SK-N-MC (cell line): ENCODE measurements around the gene SH3PXD2A.

Experiments
- DNase-seq: peaks from one replicate; pipeline ENCODE4 v3.0.0-alpha.2; 2011; ENCODE audit warnings: low read depth, low spot score
- H3K27ac ChIP-seq: fragments of 200-600 bp; sonication (generic); 2 replicates; pipeline ENCODE4 v1.5.1; 2016; ENCODE audit warnings: mixed run types
- H3K36me3 ChIP-seq: fragments of 200-600 bp; sonication (generic); 2 replicates; pipeline ENCODE4 v1.6.1; 2017; ENCODE audit warnings: antibody characterized with exemption, low read length, mixed read lengths; ENCODE audit not compliant: insufficient read depth
- H3K4me3 ChIP-seq: fragments of 200-600 bp; sonication (generic); 2 replicates; pipeline ENCODE4 v1.5.1; 2016
- H3K9ac ChIP-seq: fragments of 200-600 bp; sonication (generic); 2 replicates; pipeline ENCODE4 v1.8.0; 2017; ENCODE audit warnings: mixed run types, mixed read lengths; ENCODE audit not compliant: insufficient read length
- H3K9me3 ChIP-seq: fragments of 200-600 bp; sonication (generic); 2 replicates; pipeline ENCODE4 v1.6.1; 2017; ENCODE audit warnings: low read depth, mild to moderate bottlenecking, antibody characterized with exemption, low read length, moderate library complexity, mixed read lengths
- EZH2 ChIP-seq: fragments of 200-600 bp; sonication (generic); IDR thresholded peaks from one replicate; pipeline ENCODE4 v1.6.1; 2017; ENCODE audit warnings: antibody characterized with exemption
- FOXP2 ChIP-seq: optimal IDR thresholded peaks from 2 replicates; pipeline ENCODE3; 2011; ENCODE audit warnings: mild to moderate bottlenecking, moderate library complexity; ENCODE audit not compliant: insufficient read depth; ENCODE audit errors: extremely low read length, control extremely low read depth
- POLR2AphosphoS5 ChIP-seq: IDR thresholded peaks from 2 replicates; pipeline ENCODE4 v1.6.1; 2012; ENCODE audit warnings: mild to moderate bottlenecking, low read depth, low read length, borderline replicate concordance

Gene SH3PXD2A

DNA sequence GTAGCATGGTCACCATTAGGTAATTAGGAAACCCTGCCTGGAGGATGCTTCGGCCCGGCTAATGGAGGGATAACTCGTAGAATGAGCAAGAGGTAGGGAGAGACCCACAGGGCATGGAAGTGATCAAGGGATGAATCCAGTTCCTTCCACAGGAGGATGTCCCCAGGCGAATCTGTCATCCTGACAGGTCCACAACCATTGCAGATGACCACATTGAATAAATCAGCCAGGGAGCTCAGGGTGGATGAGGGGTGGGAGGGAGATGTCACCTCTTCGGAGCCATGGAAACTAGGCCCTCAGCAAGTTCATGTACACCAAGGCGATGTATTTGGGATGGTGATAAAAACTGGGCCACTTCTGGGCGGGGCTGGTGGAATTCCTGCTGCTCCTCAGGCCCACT lies 28.5 kb downstream of the SH3PXD2A start:
- no peaks in the 10 kb centered on the region for H3K36me3 ChIP-seq
- H3K27ac ChIP-seq: no peak overlapping the region
- H3K9ac ChIP-seq: no peak overlapping the region
- DNase-seq: no peak
- no peak for TF ChIP-seq FOXP2
- no peak for TF ChIP-seq POLR2AphosphoS5
- no peak for TF ChIP-seq EZH2
- no peak overlapping the region for H3K4me3 ChIP-seq
- no peaks in the 10 kb centered on the region for H3K9me3 ChIP-seq

DNA sequence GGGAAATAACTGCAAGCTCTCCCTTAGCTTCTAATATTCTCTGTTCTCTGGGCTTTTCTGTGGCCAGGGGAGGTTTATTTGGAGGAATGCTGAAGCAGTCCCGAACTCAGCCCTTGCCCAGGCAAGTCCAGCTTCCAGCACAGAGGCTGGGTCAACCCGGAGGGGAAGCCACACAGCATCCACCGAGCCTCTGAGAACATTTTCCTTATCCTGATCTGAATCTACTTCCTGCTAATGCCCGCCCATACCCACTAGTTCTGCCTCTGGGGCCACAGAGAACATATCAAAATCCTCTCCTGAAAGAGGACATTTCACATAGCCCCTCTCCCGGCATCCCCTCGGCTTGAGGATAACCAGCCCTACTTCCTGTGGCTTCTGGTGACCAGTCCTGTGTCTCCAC lies 31.1 kb downstream of the SH3PXD2A start:
- H3K27ac ChIP-seq: no peak overlapping the region

DNA sequence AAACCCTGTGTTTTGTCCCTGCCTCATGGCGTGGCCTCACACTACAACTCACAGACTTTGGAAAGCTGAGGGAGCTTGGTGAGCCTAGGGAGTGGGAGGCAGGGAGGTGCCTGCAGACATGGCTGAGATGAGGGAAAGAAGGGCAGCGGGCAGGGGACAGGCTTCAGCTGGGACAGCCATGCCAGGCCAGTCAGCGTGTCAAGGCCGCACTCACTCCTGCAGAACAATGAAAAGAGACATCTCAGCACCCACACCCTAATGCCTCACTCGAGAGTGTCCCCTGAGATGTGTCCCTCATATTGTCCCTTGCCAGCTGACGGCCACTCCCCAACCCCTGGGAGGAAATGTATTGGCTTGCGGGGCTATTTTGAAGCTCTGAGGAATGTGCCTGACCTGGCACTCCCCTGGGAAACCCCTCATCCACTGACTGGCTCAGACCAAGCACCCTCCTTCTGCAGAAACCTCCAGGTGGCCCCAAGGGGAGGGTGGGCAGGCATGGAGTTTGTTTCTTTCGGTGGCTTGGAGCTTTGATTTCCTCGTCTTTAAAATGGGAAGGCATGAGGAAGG lies 31.6 kb downstream of the SH3PXD2A start:
- Histone ChIP-seq H3K4me3 (no peak overlapping the region), H3K9me3 (no peaks in the 10 kb centered on the region), H3K27ac (no peak overlapping the region), H3K9ac (no peak overlapping the region), H3K36me3 (no peaks in the 10 kb centered on the region)
- DNase-seq: no peak
- TF ChIP-seq EZH2 (no peak), FOXP2 (no peak), POLR2AphosphoS5 (no peak)

More for the DNA sequence above, 31.1 kb downstream of the SH3PXD2A start:
- Histone ChIP-seq H3K9me3 (no peaks in the 10 kb centered on the region), H3K9ac (no peak overlapping the region), H3K4me3 (no peak overlapping the region), H3K36me3 (no peaks in the 10 kb centered on the region)
- no peak for DNase-seq
- TF ChIP-seq FOXP2 (no peak), EZH2 (no peak), POLR2AphosphoS5 (no peak)

DNA sequence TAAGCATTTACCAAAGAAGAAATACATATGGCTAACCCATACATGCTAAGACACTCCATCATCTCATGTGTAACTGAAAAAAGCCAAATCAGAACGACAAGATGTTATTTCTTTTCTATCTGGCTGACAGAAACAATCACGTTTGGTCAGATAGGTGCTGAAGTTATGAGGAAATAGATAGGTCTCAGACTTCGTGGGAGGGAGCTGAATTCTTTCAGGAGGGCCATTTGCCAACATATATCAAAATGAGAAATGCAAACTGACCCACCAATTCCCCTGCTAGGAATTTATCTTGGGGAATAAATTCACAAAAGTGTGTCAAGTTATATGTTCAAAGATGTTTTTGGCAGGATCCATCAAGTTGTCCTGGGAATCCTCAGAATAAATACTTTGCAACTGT lies 32.6 kb downstream of the SH3PXD2A start:
- Histone ChIP-seq H3K9ac (no peak overlapping the region), H3K4me3 (no peak overlapping the region), H3K9me3 (no peaks in the 10 kb centered on the region), H3K36me3 (no peaks in the 10 kb centered on the region), H3K27ac (no peak overlapping the region)
- TF ChIP-seq FOXP2: no peak
- no peak for TF ChIP-seq POLR2AphosphoS5
- no peak for DNase-seq

DNA sequence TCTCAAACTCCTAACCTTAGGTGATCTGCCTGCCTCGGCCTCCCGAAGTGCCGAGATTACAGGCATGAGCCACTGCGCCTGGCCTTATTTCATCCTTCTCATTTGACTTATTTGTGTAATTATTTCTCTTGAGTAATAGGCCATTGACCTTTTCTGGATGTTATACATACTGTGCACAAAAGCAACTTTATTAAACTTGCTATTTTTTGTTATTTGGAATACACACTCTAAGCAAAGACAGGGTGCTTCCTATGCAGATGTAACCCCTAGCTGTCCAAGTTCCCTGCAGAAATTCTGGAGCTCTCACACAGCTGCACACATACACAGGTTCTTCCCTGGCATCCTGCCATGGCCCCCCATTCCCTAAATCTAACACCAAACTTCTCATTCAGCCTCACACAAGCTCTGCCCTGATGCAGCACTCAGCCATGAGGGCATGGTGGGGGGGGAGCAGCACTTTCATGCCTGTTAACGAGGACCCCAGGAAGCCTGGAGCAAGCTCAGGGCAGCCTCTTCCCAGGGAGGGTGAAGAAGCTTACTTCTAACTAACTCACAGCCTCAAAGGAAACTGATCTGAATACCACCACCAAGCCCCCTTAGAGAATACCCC lies 33.2 kb downstream of the SH3PXD2A start:
- no peak overlapping the region for H3K27ac ChIP-seq
- no peak for DNase-seq
- no peaks in the 10 kb centered on the region for H3K36me3 ChIP-seq
- no peak overlapping the region for H3K9ac ChIP-seq
- no peak overlapping the region for H3K4me3 ChIP-seq
- TF ChIP-seq EZH2 (no peak), FOXP2 (no peak), POLR2AphosphoS5 (no peak)
- no peaks in the 10 kb centered on the region for H3K9me3 ChIP-seq

DNA sequence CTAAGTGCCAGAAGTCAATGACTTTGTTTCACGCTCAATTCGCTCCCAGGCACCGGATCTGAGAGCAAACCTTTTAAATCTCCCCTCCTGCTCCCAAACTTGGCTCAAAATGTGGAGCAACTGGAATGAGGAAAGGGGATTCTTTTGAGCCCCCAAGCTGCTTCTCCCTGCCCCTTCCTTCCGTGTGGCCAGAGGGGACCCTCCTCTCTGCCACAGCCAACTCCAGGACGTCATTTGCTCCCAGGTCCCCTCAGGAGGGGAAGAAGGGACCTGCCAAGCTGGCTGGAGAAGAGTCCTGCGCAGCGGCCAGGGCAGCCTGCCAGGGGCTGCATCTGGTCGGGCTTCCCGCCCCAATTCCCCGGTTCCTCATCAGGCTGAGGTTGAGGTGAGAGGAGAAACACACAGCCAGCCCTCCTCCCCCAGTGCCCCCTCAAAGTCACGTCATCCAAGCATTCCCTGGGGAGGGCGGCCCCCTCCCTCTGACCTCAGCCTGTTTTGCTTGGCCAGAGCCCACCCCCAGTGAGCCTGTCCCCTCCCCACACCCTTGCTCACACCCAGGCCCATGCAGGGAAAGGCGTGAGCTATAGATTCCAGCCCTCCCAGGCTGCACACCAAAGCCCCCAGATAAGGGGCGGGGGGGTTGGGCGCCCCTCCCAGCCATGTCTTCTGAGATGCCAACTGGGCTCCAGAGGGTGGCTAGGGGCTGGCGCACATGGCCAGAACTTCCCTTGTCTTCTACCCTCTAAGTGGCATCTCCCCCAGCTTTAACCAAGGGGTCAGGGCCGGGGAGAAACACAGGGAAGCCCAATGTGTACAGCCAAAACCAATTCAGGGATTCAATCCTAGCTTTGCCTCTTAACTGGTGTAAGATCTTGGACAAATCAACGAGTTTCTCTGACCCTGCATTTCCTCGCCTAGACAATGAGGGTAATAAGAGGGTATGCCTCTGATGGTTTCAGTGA lies 35.0 kb downstream of the SH3PXD2A start:
- no peaks in the 10 kb centered on the region for H3K36me3 ChIP-seq
- TF ChIP-seq FOXP2 (no peak), POLR2AphosphoS5 (no peak), EZH2 (no peak)
- no peaks in the 10 kb centered on the region for H3K9me3 ChIP-seq
- DNase-seq: no peak
- H3K27ac ChIP-seq: no peak overlapping the region
- H3K4me3 ChIP-seq: no peak overlapping the region
- no peak overlapping the region for H3K9ac ChIP-seq

DNA sequence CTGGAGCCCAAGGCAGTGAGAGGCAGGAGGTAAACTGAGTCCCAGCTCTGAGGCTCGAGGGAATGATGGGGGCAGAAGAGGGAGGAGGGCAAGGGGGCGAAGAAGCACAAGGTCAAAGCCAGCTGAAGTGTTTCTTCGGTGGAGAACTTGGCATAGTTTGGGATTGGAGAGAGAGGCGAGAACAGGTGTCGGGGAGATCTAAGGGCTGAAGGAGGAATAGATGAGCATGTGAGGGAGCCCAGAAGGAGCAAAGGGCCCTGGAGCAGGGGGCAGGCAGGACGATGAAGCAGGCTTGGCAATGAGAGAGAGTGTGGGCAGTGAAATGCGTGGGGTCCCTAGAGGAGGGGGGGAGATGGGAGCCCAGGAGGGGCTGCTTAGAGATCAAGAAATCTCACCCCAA lies 35.9 kb downstream of the SH3PXD2A start:
- no peak for DNase-seq
- Histone ChIP-seq H3K27ac (no peak overlapping the region), H3K4me3 (no peak overlapping the region)

DNA sequence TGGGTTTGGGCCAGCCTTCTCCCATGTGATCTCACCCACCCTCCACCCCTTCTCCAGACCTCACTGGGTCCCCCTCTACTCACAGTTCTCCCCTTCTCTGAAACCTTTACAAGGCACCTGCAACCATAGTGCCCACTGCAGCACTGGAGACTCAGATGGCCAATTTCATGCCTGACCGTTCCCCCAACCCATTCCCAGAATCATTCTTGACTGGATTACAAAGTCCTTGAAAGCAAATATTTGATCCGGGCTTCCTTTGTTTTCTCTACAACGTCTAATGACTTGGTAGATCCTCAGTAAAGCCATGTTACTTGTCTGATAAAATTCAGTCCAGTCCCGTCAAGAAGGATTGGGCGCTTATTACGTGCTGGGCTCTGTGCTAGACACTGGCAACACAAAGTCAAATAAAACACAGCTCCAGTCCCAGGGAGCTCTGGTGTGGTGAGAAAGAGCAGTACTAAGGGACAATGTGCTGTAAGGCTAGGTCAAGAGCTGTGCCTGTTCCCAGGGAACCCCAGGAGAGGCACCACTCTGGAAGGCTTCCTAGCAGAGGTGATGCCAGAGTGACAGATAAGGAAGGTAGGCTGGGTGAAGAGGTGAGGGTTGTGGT lies 36.5 kb downstream of the SH3PXD2A start:
- H3K27ac ChIP-seq: no peak overlapping the region
- H3K4me3 ChIP-seq: no peak overlapping the region
- DNase-seq: no peak
- TF ChIP-seq POLR2AphosphoS5 (no peak), FOXP2 (no peak), EZH2 (no peak)
- H3K9me3 ChIP-seq: no peaks in the 10 kb centered on the region
- no peaks in the 10 kb centered on the region for H3K36me3 ChIP-seq
- no peak overlapping the region for H3K9ac ChIP-seq

More for the DNA sequence above, 35.9 kb downstream of the SH3PXD2A start:
- Histone ChIP-seq H3K9me3 (no peaks in the 10 kb centered on the region), H3K9ac (no peak overlapping the region), H3K36me3 (no peaks in the 10 kb centered on the region)
- TF ChIP-seq EZH2 (no peak), POLR2AphosphoS5 (no peak), FOXP2 (no peak)

DNA sequence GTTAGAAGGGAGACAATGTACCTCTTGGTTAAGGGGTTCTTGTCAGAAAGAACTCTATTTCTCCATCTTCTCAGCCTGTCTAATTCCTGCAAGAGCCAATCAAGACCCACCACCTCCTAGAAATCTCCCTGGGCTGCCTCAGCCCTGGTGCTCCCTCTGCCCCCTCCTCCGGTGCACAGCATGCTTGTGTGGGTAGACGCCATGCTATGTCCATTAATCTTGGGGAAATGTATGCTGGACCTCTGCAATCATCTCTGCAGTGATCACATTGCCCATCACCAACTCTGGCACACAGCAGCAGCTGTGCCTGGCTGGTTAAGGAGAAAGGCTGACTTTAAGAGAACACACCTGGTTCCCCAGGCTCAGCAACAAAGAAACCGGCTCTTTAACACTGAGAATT lies 37.3 kb downstream of the SH3PXD2A start:
- H3K4me3 ChIP-seq: no peak overlapping the region
- DNase-seq: no peak
- no peaks in the 10 kb centered on the region for H3K9me3 ChIP-seq
- H3K27ac ChIP-seq: no peak overlapping the region
- no peak for TF ChIP-seq FOXP2
- TF ChIP-seq EZH2: no peak
- TF ChIP-seq POLR2AphosphoS5: no peak
- no peak overlapping the region for H3K9ac ChIP-seq
- H3K36me3 ChIP-seq: no peaks in the 10 kb centered on the region
